ENCODE measurements around the gene LAMB1. TPM values are rescaled to one million over a fixed set of nuclear protein-coding genes. Genes with fewer than 3 reads are reported as not detected.
A peak's percentile ranks its signal among the peaks of the same experiment; 100 is the strongest.

The LAMB1 gene
- total and polyA plus RNA-seq, 12 donors, result 33.3 to 145 (median 59.3) TPM

DNA sequence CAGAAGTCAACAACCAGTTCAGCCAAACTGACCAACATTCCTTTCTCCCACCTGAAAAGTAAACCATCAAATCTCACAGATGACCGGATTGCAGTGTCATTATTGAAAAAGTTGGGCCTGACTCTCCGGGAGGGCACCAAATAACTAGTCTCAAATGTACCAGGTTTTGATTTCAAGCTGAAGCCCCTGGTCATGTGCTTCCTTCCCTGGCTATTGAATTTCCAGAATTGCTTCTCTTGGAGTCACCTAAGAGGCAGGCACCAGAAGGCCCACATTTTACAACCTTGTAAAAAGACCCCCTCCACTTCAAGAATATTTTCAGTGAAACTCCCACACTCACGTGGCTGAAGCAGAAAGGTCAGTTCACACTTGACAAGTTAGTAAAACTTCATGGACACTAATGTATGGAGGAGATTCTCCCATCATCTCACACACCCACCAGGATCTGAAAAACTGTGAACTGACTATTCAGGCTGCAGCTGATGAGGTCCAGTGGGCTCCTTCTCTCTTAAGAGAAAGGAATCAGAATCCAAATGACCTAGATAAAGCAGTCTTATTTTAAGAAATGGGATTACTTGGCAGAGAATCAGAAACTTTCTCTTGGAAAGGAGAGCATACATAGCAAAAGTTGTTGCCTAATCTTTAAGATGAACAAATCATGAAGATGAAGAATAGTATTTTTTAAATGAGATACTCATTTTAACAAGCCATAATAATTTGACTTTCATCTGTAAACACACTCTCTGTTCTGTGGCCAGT lies 58.4 kb downstream of the LAMB1 start:
- intact Hi-C loops (cut with DNase I), result no loop called here
- H3K4me1 ChIP-seq, result peaks cover 11 to 75% (median 56%) of the 10 kb centered on the region in 9 donors

DNA sequence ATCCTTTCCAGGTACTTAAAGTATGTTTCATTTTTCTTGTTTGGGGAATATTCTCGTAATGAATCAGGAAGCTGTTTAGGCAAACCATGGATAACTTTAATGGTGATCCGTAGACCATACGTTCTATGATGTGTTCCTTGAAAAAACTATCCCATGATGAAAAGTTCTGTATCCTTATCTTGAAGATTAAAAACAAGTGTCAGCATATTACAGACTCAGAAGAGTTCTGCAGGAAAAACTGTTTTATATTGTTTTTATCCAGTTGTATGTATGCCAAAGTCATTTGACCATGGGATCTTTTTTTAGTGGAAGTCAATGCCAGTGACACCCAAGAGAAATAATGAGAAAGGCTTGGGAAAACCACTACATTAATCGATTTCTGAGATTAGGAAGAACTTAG lies 59.9 kb downstream of the LAMB1 start:
- 78 to 88% methylated on average over 4 of the region's 4 CpGs for WGBS, 2 donors
- TF ChIP-seq, protein P1, sequence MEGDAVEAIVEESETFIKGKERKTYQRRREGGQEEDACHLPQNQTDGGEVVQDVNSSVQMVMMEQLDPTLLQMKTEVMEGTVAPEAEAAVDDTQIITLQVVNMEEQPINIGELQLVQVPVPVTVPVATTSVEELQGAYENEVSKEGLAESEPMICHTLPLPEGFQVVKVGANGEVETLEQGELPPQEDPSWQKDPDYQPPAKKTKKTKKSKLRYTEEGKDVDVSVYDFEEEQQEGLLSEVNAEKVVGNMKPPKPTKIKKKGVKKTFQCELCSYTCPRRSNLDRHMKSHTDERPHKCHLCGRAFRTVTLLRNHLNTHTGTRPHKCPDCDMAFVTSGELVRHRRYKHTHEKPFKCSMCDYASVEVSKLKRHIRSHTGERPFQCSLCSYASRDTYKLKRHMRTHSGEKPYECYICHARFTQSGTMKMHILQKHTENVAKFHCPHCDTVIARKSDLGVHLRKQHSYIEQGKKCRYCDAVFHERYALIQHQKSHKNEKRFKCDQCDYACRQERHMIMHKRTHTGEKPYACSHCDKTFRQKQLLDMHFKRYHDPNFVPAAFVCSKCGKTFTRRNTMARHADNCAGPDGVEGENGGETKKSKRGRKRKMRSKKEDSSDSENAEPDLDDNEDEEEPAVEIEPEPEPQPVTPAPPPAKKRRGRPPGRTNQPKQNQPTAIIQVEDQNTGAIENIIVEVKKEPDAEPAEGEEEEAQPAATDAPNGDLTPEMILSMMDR (IDR thresholded peaks at IDR 0.05), result no peak
- ATAC-seq, result no peak
- Histone ChIP-seq H3K4me3 (no peak overlapping the region), H3K36me3 (peaks cover 0 to 95% (median 13%) of the 10 kb centered on the region in 9 donors), H3K27ac (peak overlapping the region in 1 of 10 donors; percentile 6), H3K4me1 (peaks cover 16 to 83% (median 64%) of the 10 kb centered on the region in 9 donors), H3K27me3 (no peaks in the 10 kb centered on the region), H3K9me3 (no peaks in the 10 kb centered on the region)
- intact Hi-C loops (cut with DNase I), result no loop called here
- DNase-seq, result no peak

More for the DNA sequence above, 58.4 kb downstream of the LAMB1 start:
- Histone ChIP-seq H3K27ac (peak overlapping the region in 5 of 10 donors; percentile 3 to 48 (median 33)), H3K27me3 (no peaks in the 10 kb centered on the region), H3K9me3 (no peaks in the 10 kb centered on the region), H3K4me3 (no peak overlapping the region), H3K36me3 (peaks cover 0 to 100% (median 17%) of the 10 kb centered on the region in 9 donors)
- DNase-seq (no peak), ATAC-seq (no peak)
- WGBS, 2 donors, result 82 to 86% methylated on average over 3 of the region's 3 CpGs
- TF ChIP-seq, protein P1 (IDR thresholded peaks at IDR 0.05), result no peak

DNA sequence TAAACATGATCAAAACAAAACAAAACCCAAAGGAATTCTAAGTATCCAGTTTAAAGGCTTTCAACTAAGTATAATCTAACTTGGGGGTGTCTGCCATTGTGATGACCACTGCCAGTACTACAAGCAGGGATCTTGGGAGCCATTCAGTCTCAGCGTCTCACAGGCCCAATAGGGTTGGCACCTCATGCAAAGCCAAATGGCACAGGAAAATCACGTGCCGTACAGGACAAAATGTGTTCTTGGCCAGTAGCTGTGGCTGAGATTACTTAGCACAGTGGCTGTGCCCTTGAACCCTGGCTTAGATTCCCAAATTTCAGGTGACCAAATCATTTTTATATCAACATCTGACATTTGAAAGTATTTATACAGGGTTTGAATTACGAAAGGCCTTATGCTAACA lies 62.0 kb downstream of the LAMB1 start:
- 67 to 81% methylated on average over 4 of the region's 4 CpGs for WGBS, 2 donors
- Histone ChIP-seq H3K36me3 (peaks cover 0 to 95% (median 18%) of the 10 kb centered on the region in 9 donors), H3K4me1 (peaks cover 16 to 78% (median 58%) of the 10 kb centered on the region in 9 donors), H3K27me3 (no peaks in the 10 kb centered on the region), H3K4me3 (no peak overlapping the region), H3K9me3 (no peaks in the 10 kb centered on the region), H3K27ac (peak overlapping the region in 7 of 10 donors; percentile 6 to 72 (median 66))
- intact Hi-C loops (cut with DNase I), result no loop called here
- ATAC-seq, result peak in 3 of 8 donors; percentile 11 to 60 (median 30)
- TF ChIP-seq, protein P1 (IDR thresholded peaks at IDR 0.05), result no peak
- DNase-seq, result no peak

DNA sequence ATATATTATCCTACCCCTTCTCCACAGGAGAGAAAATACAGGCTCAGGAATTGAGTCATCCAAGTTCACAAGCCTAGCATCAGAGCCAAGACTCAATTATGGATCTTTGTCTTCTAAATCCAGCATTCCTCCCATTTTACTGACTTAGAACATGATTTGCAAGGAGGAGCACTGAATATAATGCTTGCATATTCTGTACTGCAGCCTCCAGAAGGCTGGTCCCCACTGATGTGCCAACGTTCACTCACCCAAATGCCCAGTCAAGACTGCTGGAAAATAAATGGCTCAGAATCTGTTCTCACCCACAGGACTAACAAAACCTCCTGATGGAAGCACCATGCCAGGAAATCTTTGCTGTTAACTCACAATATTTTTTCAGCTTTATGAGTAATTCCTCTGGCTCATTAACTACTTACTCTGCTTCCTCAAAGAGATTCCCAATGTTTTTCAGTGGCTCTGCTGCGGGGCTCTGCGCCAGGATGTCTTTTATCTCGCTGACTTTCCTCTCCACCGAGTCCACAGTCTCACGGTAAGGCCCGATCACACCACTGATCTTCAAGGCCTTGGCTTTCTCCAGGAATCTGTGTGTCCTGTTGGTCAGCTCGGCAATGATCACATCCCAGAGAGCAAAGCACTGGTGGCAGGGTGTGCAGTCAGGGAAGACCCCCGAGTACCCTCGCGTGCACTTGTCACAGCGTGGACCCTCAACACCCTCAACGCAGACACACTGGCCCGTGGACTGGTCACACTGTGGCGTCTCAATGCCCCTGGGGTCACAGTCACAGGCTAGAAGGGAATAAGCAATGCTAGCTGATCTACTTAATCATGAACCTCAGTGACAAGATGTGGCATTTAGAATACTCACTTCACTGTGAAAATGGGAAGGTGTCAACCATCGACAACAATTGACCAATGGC lies 63.1 kb downstream of the LAMB1 start:
- 63 to 77% methylated on average over 16 of the region's 16 CpGs for WGBS, 2 donors
- TF ChIP-seq, protein P1 (IDR thresholded peaks at IDR 0.05), result no peak
- peak overlapping the region; percentile 23 to 75 (median 66) for H3K27ac ChIP-seq
- peaks cover 16 to 69% (median 50%) of the 10 kb centered on the region in 9 donors for H3K4me1 ChIP-seq
- DNase-seq, result peak; percentile 55 to 63
- no peak overlapping the region for H3K4me3 ChIP-seq
- ATAC-seq, result peak; percentile 30 to 68 (median 50)
- H3K36me3 ChIP-seq, result peaks cover 0 to 95% (median 15%) of the 10 kb centered on the region in 9 donors
- H3K27me3 ChIP-seq, result no peaks in the 10 kb centered on the region
- intact Hi-C loops (cut with DNase I), result loop anchor here in 1 of 10 donors (5.0 kb wide), 1 partner anchor 62 kb away; the partner anchor contains the start of gene LAMB1
- H3K9me3 ChIP-seq, result no peaks in the 10 kb centered on the region
